ENCODE measurements around the gene NF2.
A peak's percentile ranks its signal among the peaks of the same experiment; 100 is the strongest.

DNA sequence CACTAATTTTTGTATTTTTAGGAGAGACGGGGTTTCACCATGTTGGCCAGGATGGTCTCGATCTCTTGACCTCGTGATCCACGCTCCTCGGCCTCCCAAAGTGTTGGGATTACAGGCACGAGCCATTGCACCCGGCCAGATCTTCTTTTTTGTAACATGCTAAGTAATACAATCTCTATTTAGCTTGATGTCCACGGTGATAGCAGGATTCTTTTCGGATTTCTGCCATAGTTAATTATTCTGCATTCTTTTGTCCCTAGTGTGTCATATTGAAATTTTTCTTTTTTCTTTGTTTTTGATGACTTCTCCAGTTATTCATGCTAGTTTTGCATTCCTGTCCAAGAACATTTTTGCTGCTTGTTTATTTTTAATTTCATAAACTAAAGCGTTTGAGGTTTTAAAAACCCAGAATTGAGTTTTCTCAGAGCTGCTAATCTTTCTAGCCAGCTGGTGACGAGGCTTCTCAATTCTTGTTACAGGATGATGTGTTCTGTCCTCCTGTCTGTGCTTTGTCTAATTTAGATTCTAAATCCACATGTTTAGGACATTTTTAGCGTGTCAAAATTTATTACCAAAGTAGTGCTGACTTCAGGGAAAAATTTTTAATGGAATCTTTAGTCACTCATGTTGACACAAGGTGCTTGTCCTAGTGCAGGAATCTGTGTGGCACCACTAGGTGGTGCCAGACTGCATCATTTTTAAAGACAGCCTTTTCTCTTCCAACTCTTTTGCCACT is 21.8 kb downstream of the NF2 start:
- TF ChIP-seq CTCF (conservative IDR thresholded peaks at IDR 0.05; ENCODE audit: low read length), result peak; percentile 96
- TF ChIP-seq EZH2phosphoT487 (IDR thresholded peaks at IDR 0.05; ENCODE audit: borderline replicate concordance), result no peak
